Heart left ventricle (tissue), 13 donors: Measurements from ENCODE around the gene OR1E1.

Source experiments
- CTCF ChIP-seq, 12 donors: fragments of 200-600 bp; sonication (generic) in 4 of 12; IDR thresholded peaks; one replicate each; pipeline versions ENCODE4 v1.5.0 to v1.8.0; 2018 to 2022; ENCODE audit warnings: antibody characterized with exemption in 12 of 12, mild to moderate bottlenecking in 5 of 12
- POLR2A ChIP-seq, 2 donors: fragments of 450-650 bp; IDR thresholded peaks; one replicate each; pipeline ENCODE4 v1.6.1; 2017; ENCODE audit warnings: antibody characterized with exemption in 2 of 2, mild to moderate bottlenecking in 2 of 2, moderate library complexity in 2 of 2
- donor health status: ischemic (EF 13 %, LVEDD 7.1; RV severe dilation, severe dysfunction).
- donor health status: DM: no; HTN: yes; CAD: no.
- donor health status: DM: no; HTN: no; CAD: no.
- donor health status: ischemic (EF 25% LVEDD 6.9; RV normal size, moderate dysfunction).
- donor health status: ischemic (EF 25% LVEDD 5.7; RV mildly dilated, moderate dysfunction).
- donor health status: ischemic (EF 35%, LVEDD 5.7; RV mildly dilated, moderate dysfunction).
- donor health status: nonischemic (EF 11% LVEDD 7.7; RV severe dilation, severe dysfunction).
- donor health status: DM: yes; HTN: yes; CAD: no.
- donor health status: PGD.
- donor health status: ischemic (EF 29% LVEDD 5.4; RV normal size, mild dysfunction).
- donor health status: nonischemic (EF 23%, LVEDD 6.1; RV moderate dilation, normal function).

DNA sequence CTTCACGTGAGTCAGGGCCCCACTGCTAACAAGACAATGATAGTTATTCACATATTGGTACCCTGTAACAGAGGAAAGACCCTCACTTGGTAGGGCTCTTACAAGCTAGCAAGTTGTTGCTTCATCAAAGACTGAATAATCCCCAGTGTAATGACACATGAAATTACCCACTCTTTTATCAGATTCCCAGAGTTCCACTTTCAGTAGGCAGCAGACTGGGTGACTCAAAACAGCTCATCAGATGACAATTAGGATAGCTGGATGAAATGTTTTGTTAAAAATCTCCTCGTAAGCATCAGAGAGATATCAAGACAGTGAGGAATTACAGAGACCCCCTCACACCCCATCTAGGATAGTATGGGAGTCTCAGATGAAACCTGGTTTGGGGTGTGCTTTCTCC is 42.2 kb upstream of the OR1E1 start:
- TF ChIP-seq CTCF (IDR thresholded peaks at IDR 0.05) (no peak), POLR2A (IDR thresholded peaks at IDR 0.05) (no peak)
